GM23338 (cell line): Measurements from ENCODE around the gene DESI1.

Experiments
- EZH2 ChIP-seq: fragments of 200-600 bp; sonication (generic); IDR thresholded peaks from one replicate; pipeline ENCODE4 v1.8.0; 2017; ENCODE audit warnings: antibody characterized with exemption, mild to moderate bottlenecking, low read depth; ENCODE audit not compliant: unreplicated experiment
- POLR2AphosphoS5 ChIP-seq: IDR thresholded peaks from 2 replicates; pipeline ENCODE4 v1.6.1; 2016; ENCODE audit warnings: antibody characterized with exemption, low read depth
- TF ChIP-seq, protein P1 (sequence below), 2 experiments: fragments of 200-600 bp in 1 of 2; sonication (generic) in 1 of 2; conservative IDR thresholded peaks; 2 replicates each; pipeline versions ENCODE4 v1.5.1 to v1.6.1; 2016 to 2017; ENCODE audit warnings: antibody characterized with exemption in 2 of 2, low read depth in 2 of 2, mild to moderate bottlenecking in 2 of 2, moderate library complexity in 1 of 2

- TF ChIP-seq EZH2, result no peak
- TF ChIP-seq, protein P1, sequence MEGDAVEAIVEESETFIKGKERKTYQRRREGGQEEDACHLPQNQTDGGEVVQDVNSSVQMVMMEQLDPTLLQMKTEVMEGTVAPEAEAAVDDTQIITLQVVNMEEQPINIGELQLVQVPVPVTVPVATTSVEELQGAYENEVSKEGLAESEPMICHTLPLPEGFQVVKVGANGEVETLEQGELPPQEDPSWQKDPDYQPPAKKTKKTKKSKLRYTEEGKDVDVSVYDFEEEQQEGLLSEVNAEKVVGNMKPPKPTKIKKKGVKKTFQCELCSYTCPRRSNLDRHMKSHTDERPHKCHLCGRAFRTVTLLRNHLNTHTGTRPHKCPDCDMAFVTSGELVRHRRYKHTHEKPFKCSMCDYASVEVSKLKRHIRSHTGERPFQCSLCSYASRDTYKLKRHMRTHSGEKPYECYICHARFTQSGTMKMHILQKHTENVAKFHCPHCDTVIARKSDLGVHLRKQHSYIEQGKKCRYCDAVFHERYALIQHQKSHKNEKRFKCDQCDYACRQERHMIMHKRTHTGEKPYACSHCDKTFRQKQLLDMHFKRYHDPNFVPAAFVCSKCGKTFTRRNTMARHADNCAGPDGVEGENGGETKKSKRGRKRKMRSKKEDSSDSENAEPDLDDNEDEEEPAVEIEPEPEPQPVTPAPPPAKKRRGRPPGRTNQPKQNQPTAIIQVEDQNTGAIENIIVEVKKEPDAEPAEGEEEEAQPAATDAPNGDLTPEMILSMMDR (conservative IDR thresholded peaks at IDR 0.05; ENCODE audit: low read depth in 2 of 2), result no peak
- no peak for TF ChIP-seq POLR2AphosphoS5
Measured at GRCh38 chr22:41565403-41566054, 55.3 kb downstream of the DESI1 start.
